HL-60 (cell line): Measurements from ENCODE around the gene SOX18.

ENCODE experiments used
- DNase-seq, 2 experiments: peaks; one replicate each; pipeline ENCODE4 v3.0.0-alpha.2; 2010 to 2020; ENCODE audit warnings: low read depth in 1 of 2, low spot score in 1 of 2
- H3K27ac ChIP-seq: fragments of 250-450 bp; sonication (Bioruptor Pico); replicated peaks from 2 replicates; pipeline ENCODE4 v1.5.1; 2020; ENCODE audit warnings: mild to moderate bottlenecking, moderate library complexity
- H3K27me3 ChIP-seq: fragments of 250-450 bp; sonication (Bioruptor Pico); 2 replicates; pipeline ENCODE4 v1.5.1; 2021; ENCODE audit warnings: mild to moderate bottlenecking, moderate library complexity; ENCODE audit not compliant: insufficient read depth, poor library complexity, severe bottlenecking
- H3K4me3 ChIP-seq: replicated peaks from 2 replicates; pipeline ENCODE4 v1.5.1; 2011; ENCODE audit warnings: mild to moderate bottlenecking, control low read depth, low read length; ENCODE audit not compliant: insufficient read depth
- CTCF ChIP-seq: IDR thresholded peaks from one replicate; pipeline ENCODE4 v1.5.1; 2011; ENCODE audit warnings: low read length, control low read depth, inconsistent platforms; ENCODE audit not compliant: insufficient read depth
- GABPA ChIP-seq: IDR thresholded peaks from 2 replicates; pipeline ENCODE4 v1.6.1; 2012; ENCODE audit warnings: low read depth
- POLR2AphosphoS5 ChIP-seq: IDR thresholded peaks from 2 replicates; pipeline ENCODE4 v1.6.1; 2012; ENCODE audit warnings: low read depth
- REST ChIP-seq: IDR thresholded peaks from 2 replicates; pipeline ENCODE4 v1.6.1; 2012; ENCODE audit warnings: low read depth; ENCODE audit not compliant: insufficient replicate concordance
- SPI1 ChIP-seq: IDR thresholded peaks from 2 replicates; pipeline ENCODE4 v1.6.1; 2012; ENCODE audit warnings: low read depth, mild to moderate bottlenecking, borderline replicate concordance

Gene SOX18

DNA sequence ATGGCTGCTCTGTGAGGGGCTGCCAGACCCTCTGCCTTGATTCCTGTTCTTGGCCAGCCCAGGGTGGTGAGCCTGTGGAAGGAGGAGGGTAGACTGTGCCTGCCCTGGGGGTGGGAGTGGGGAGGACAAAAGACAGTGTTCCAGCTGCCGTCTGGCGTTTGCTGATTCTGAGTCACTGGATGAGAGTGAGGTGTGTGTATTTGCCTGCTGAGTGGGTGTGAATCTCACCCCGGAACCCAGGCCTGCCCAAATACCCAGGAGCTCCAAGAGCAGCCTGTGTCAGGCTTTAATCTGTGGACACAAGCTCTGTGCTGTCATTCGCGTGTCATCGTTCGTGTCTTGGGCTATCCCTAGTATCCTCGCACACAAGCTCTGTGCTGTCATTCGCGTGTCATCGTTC is 37.4 kb upstream of the SOX18 start:
- Histone ChIP-seq H3K4me3 (no peak overlapping the region), H3K27ac (no peak overlapping the region), H3K27me3 (no peaks in the 10 kb centered on the region)
- no peak for DNase-seq
- no peak for TF ChIP-seq REST
- TF ChIP-seq POLR2AphosphoS5, result no peak
- no peak for TF ChIP-seq SPI1
- no peak for TF ChIP-seq GABPA
- TF ChIP-seq CTCF, result no peak

DNA sequence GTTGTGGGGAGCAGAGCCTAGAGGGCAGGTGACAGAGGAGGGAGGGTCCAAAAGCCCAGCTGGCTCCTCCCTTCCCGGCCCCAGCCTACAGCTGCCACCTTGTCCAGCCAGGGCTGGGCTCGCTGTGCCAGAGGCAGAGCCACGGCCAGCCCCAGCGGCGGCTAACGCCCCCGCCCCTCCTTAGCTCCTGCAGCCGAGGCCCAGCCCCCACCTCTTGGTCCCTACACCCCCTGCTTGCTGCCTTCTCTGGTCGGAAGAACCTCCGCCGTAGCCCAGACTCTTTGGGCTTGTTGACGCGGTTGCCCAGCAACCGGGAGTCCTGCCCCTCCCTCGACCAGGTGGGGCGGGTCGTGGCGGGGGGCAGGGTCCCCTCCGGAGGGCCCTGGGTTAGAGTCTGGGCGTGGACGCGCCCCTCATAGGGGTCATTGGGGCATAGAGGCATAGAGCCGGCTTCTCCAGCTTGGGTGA is 35.3 kb upstream of the SOX18 start:
- Histone ChIP-seq H3K4me3 (no peak overlapping the region), H3K27ac (peak overlapping the region; percentile 9; the same call in 1 of the 2 replicates), H3K27me3 (no peaks in the 10 kb centered on the region)
- no peak for TF ChIP-seq CTCF
- no peak for TF ChIP-seq GABPA
- TF ChIP-seq REST, result no peak
- no peak for TF ChIP-seq SPI1
- TF ChIP-seq POLR2AphosphoS5, result no peak
- DNase-seq, result no peak

GRCh38 chr20:64083804-64084684 is 34.6 kb upstream of the SOX18 start, which contains the start of gene LKAAEAR1:
Gene LKAAEAR1, minus strand, starts transcription at chr20:64084398. Its CDS starts 179 bp downstream, at chr20:64084219.
- TF ChIP-seq POLR2AphosphoS5 (no peak), REST (no peak), CTCF (no peak), GABPA (no peak), SPI1 (no peak)
- peak within 1 kb of the TSS; percentile 95 for H3K27ac ChIP-seq
- no peak for DNase-seq
- H3K27me3 ChIP-seq, result no peaks in the 10 kb centered on the region
- H3K4me3 ChIP-seq, result peak within 1 kb of the TSS; percentile 48
